Liver (tissue), 9 donors: ENCODE measurements around the gene SIPA1L2. TPM values are rescaled to one million over a fixed set of nuclear protein-coding genes. Genes with fewer than 3 reads are reported as not detected.

Experiments used
- DNase-seq: peaks from one replicate; pipeline ENCODE4 v3.0.0-alpha.2; 2017; ENCODE audit warnings: low spot score
- H3K27ac ChIP-seq, 2 donors: one replicate each; pipeline ENCODE4 v1.7.0; 2013; ENCODE audit warnings: inconsistent platforms in 2 of 2, low read length in 2 of 2, control low read depth in 1 of 2, low read depth in 1 of 2, mild to moderate bottlenecking in 1 of 2
- H3K27me3 ChIP-seq, 4 donors: one replicate each; pipeline versions ENCODE4 v1.6.1 to v1.7.0; 2013; ENCODE audit warnings: low read length in 3 of 4, inconsistent platforms in 1 of 4, mild to moderate bottlenecking in 1 of 4, moderate library complexity in 1 of 4; ENCODE audit not compliant: control insufficient read depth in 4 of 4, insufficient read depth in 4 of 4
- H3K36me3 ChIP-seq, 4 donors: one replicate each; pipeline versions ENCODE4 v1.6.1 to v1.7.0; 2013; ENCODE audit warnings: low read length in 3 of 4, mild to moderate bottlenecking in 3 of 4, low read depth in 1 of 4, moderate library complexity in 1 of 4; ENCODE audit not compliant: control insufficient read depth in 4 of 4, insufficient read depth in 3 of 4
- H3K4me1 ChIP-seq, 4 donors: one replicate each; pipeline versions ENCODE4 v1.6.1 to v1.7.0; 2013; ENCODE audit warnings: low read length in 3 of 4, mild to moderate bottlenecking in 3 of 4, moderate library complexity in 1 of 4; ENCODE audit not compliant: control insufficient read depth in 4 of 4, insufficient read depth in 4 of 4
- H3K4me3 ChIP-seq, 3 donors: one replicate each; pipeline versions ENCODE4 v1.6.1 to v1.7.0; 2013; ENCODE audit warnings: low read length in 3 of 3, control low read depth in 1 of 3, low read depth in 1 of 3, mild to moderate bottlenecking in 1 of 3
- H3K9ac ChIP-seq, 2 donors: one replicate each; pipeline ENCODE4 v1.7.0; 2013; ENCODE audit warnings: low read length in 2 of 2, mild to moderate bottlenecking in 2 of 2, moderate library complexity in 2 of 2, control low read depth in 1 of 2, low read depth in 1 of 2
- H3K9me3 ChIP-seq, 4 donors: one replicate each; pipeline versions ENCODE4 v1.6.1 to v1.7.0; 2013; ENCODE audit warnings: low read length in 3 of 4; ENCODE audit not compliant: control insufficient read depth in 4 of 4
- ATF3 ChIP-seq: IDR thresholded peaks from 2 replicates; pipeline ENCODE4 v1.6.1; 2016; ENCODE audit warnings: antibody characterized with exemption
- CTCF ChIP-seq: fragments of 150-350 bp; IDR thresholded peaks from 2 replicates; pipeline ENCODE4 v1.5.1; 2017; ENCODE audit warnings: improper control_type of control experiment, low read depth, low read length; ENCODE audit not compliant: missing input control
- EGR1 ChIP-seq, 2 donors: IDR thresholded peaks; 2 replicates each; pipeline ENCODE4 v1.6.1; 2016 to 2018; ENCODE audit warnings: antibody characterized with exemption in 2 of 2, low read depth in 2 of 2
- FOXA1 ChIP-seq: IDR thresholded peaks from 2 replicates; pipeline ENCODE4 v1.6.1; 2016; ENCODE audit warnings: antibody characterized with exemption
- FOXA2 ChIP-seq: IDR thresholded peaks from 2 replicates; pipeline ENCODE4 v1.6.1; 2016; ENCODE audit warnings: antibody characterized with exemption
- GABPA ChIP-seq, 2 donors: IDR thresholded peaks in 1 of 2; conservative IDR thresholded peaks in 1 of 2; 2 replicates each; pipeline ENCODE4 v1.6.1; 2016; ENCODE audit warnings: antibody characterized with exemption in 2 of 2, mild to moderate bottlenecking in 1 of 2, moderate library complexity in 1 of 2
- HNF4A ChIP-seq, 2 donors: conservative IDR thresholded peaks; 2 replicates each; pipeline ENCODE4 v1.6.1; 2016; ENCODE audit warnings: antibody characterized with exemption in 2 of 2, mild to moderate bottlenecking in 2 of 2
- HNF4G ChIP-seq: IDR thresholded peaks from 2 replicates; pipeline ENCODE4 v1.6.1; 2016; ENCODE audit warnings: antibody characterized with exemption
- JUND ChIP-seq, 2 donors: IDR thresholded peaks; 2 replicates each; pipeline ENCODE4 v1.6.1; 2016; ENCODE audit warnings: antibody characterized with exemption in 2 of 2
- MAX ChIP-seq: IDR thresholded peaks from 2 replicates; pipeline ENCODE4 v1.6.1; 2016; ENCODE audit warnings: antibody characterized with exemption
- NR2F2 ChIP-seq: IDR thresholded peaks from 2 replicates; pipeline ENCODE4 v1.6.1; 2016; ENCODE audit warnings: antibody characterized with exemption
- RAD21 ChIP-seq, 2 donors: IDR thresholded peaks; 2 replicates each; pipeline ENCODE4 v1.6.1; 2016; ENCODE audit warnings: antibody characterized with exemption in 2 of 2, mild to moderate bottlenecking in 2 of 2
- REST ChIP-seq: IDR thresholded peaks from 2 replicates; pipeline ENCODE4 v1.6.1; 2016; ENCODE audit warnings: antibody characterized with exemption, mild to moderate bottlenecking
- RXRA ChIP-seq, 2 donors: IDR thresholded peaks; 2 replicates each; pipeline ENCODE4 v1.6.1; 2017 to 2018; ENCODE audit warnings: antibody characterized with exemption in 2 of 2, mild to moderate bottlenecking in 1 of 2
- SP1 ChIP-seq: IDR thresholded peaks from 2 replicates; pipeline ENCODE4 v1.6.1; 2018; ENCODE audit warnings: antibody characterized with exemption, mild to moderate bottlenecking
- TAF1 ChIP-seq: conservative IDR thresholded peaks from 2 replicates; pipeline ENCODE4 v1.6.1; 2016; ENCODE audit warnings: antibody characterized with exemption, mild to moderate bottlenecking
- YY1 ChIP-seq: IDR thresholded peaks from 2 replicates; pipeline ENCODE4 v1.6.1; 2016; ENCODE audit warnings: antibody characterized with exemption, mild to moderate bottlenecking
- ZBTB33 ChIP-seq: IDR thresholded peaks from 2 replicates; pipeline ENCODE4 v1.6.1; 2016; ENCODE audit warnings: antibody characterized with exemption
- WGBS: extraction: QIAGEN DNeasy Blood & Tissue Kit; methylation state at CpG from one replicate; pipeline ENCODE4 v1.1.7; 2013; 5-methylcytosine and 5-hydroxymethylcytosine counted together
- polyA plus RNA-seq, 2 donors: library from polyadenylated mRNA; stranded (reverse) in 1 of 2; unstranded in 1 of 2; fragments of 200-250 nt in 1 of 2; fragments of >200 nt in 1 of 2; fragmentation: Nextera tagmentation in 1 of 2; extraction: Ambion mirVana in 1 of 2; gene quantifications; one replicate each; pipeline versions ENCODE4 v1.2.1 to v1.2.3, GENCODE V29; 2013 to 2015
- total RNA-seq, 2 donors: library from RNA; depleted of rRNA; stranded (reverse); fragments of >200 nt; gene quantifications; one replicate each; pipeline ENCODE4 v1.2.3, GENCODE V29; 2014
- donor health status: healthy.
- donor health status: healthy.
- donor health status: healthy.
- donor health status: healthy.
- donor health status: healthy.

SIPA1L2 gene
- total and polyA plus RNA-seq, 4 donors, result 1.9 to 18.5 (median 4.0) TPM

GRCh38 chr1:232589812-232590743, 39.9 kb downstream of the SIPA1L2 start:
- H3K9me3 ChIP-seq, result no peaks in the 10 kb centered on the region
- H3K27me3 ChIP-seq, result no peaks in the 10 kb centered on the region
- no peak overlapping the region for H3K4me3 ChIP-seq
- H3K27ac ChIP-seq, result peak overlapping the region in 1 of 2 donors; percentile 11
- H3K9ac ChIP-seq, result no peak overlapping the region
- H3K36me3 ChIP-seq, result no peaks in the 10 kb centered on the region
- WGBS, result 76% methylated on average over 10 of the region's 10 CpGs
- DNase-seq, result no peak
- no peaks in the 10 kb centered on the region for H3K4me1 ChIP-seq
- TF ChIP-seq EGR1 (IDR thresholded peaks at IDR 0.05; ENCODE audit: low read depth in 2 of 2), result no peak
- no peak for TF ChIP-seq FOXA1
- TF ChIP-seq HNF4A (conservative IDR thresholded peaks at IDR 0.05), result no peak
- no peak for TF ChIP-seq GABPA (IDR thresholded peaks at IDR 0.05 in 1 of 2, conservative IDR thresholded peaks at IDR 0.05 in 1 of 2)
- no peak for TF ChIP-seq REST
- no peak for TF ChIP-seq NR2F2
- no peak for TF ChIP-seq YY1

GRCh38 chr1:232589111-232589811, 40.7 kb downstream of the SIPA1L2 start:
- no peak overlapping the region for H3K27ac ChIP-seq
- no peak overlapping the region for H3K9ac ChIP-seq
- DNase-seq, result no peak
- no peaks in the 10 kb centered on the region for H3K4me1 ChIP-seq
- 84% methylated on average over 6 of the region's 6 CpGs for WGBS
- no peak overlapping the region for H3K4me3 ChIP-seq
- no peaks in the 10 kb centered on the region for H3K27me3 ChIP-seq
- H3K36me3 ChIP-seq, result no peaks in the 10 kb centered on the region
- H3K9me3 ChIP-seq, result no peaks in the 10 kb centered on the region
- no peak for TF ChIP-seq RXRA (IDR thresholded peaks at IDR 0.05)
- no peak for TF ChIP-seq ZBTB33
- TF ChIP-seq FOXA2, result no peak
- no peak for TF ChIP-seq SP1
- TF ChIP-seq RAD21 (IDR thresholded peaks at IDR 0.05), result no peak
- TF ChIP-seq GABPA (IDR thresholded peaks at IDR 0.05 in 1 of 2, conservative IDR thresholded peaks at IDR 0.05 in 1 of 2), result no peak
- TF ChIP-seq TAF1, result no peak
- no peak for TF ChIP-seq NR2F2
- TF ChIP-seq REST, result no peak
- no peak for TF ChIP-seq MAX
- no peak for TF ChIP-seq FOXA1
- TF ChIP-seq YY1, result no peak
- no peak for TF ChIP-seq JUND (IDR thresholded peaks at IDR 0.05)
- no peak for TF ChIP-seq EGR1 (IDR thresholded peaks at IDR 0.05; ENCODE audit: low read depth in 2 of 2)
- TF ChIP-seq HNF4A (conservative IDR thresholded peaks at IDR 0.05), result no peak
- TF ChIP-seq CTCF, result no peak
- no peak for TF ChIP-seq ATF3
- TF ChIP-seq HNF4G, result no peak
